GM12878 (cell line): ENCODE results near the gene SLC22A6.

ENCODE experiments used
- ATF7 ChIP-seq: fragments of 450-650 bp; IDR thresholded peaks from 2 replicates; pipeline ENCODE4 v1.6.1; 2016; ENCODE audit warnings: low read depth, mild to moderate bottlenecking
- CREB1 ChIP-seq: IDR thresholded peaks from 2 replicates; pipeline ENCODE4 v1.6.1; 2012; ENCODE audit warnings: low read depth, mild to moderate bottlenecking, inconsistent platforms
- EGR1 ChIP-seq, 2 experiments: IDR thresholded peaks; 1 replicate in 1 of 2; 2 replicates in 1 of 2; pipeline ENCODE4 v1.6.1; 2011 to 2012; ENCODE audit warnings: low read depth in 2 of 2, low read length in 2 of 2, borderline replicate concordance in 1 of 2, mild to moderate bottlenecking in 1 of 2, moderate library complexity in 1 of 2
- EZH2 ChIP-seq: IDR thresholded peaks from 2 replicates; pipeline ENCODE4 v1.6.1; 2012; ENCODE audit warnings: low read depth, mild to moderate bottlenecking, control low read depth, inconsistent platforms, low read length, borderline replicate concordance; ENCODE audit not compliant: control insufficient read depth
- NFIC ChIP-seq: IDR thresholded peaks from 2 replicates; pipeline ENCODE4 v1.6.1; 2012; ENCODE audit warnings: low read depth, mild to moderate bottlenecking, inconsistent platforms, low read length, moderate library complexity
- SRF ChIP-seq, 2 experiments: IDR thresholded peaks; 2 replicates each; pipeline ENCODE4 v1.6.1; 2011; ENCODE audit warnings: low read depth in 2 of 2, low read length in 2 of 2, mild to moderate bottlenecking in 1 of 2, moderate library complexity in 1 of 2
- TAF1 ChIP-seq: IDR thresholded peaks from 2 replicates; pipeline ENCODE4 v1.6.1; 2011; ENCODE audit warnings: mild to moderate bottlenecking, low read depth, low read length, borderline replicate concordance
- TF ChIP-seq, protein P1 (sequence below), 3 experiments: IDR thresholded peaks in 2 of 3; conservative IDR thresholded peaks in 1 of 3; 2 replicates each; pipeline ENCODE4 v1.5.1; 2011; ENCODE audit warnings: low read depth in 3 of 3, low read length in 3 of 3, mild to moderate bottlenecking in 3 of 3, control low read depth in 2 of 3, moderate library complexity in 2 of 3, inconsistent platforms in 1 of 3, mixed read lengths in 1 of 3; ENCODE audit not compliant: control insufficient read depth in 2 of 3, insufficient read depth in 1 of 3; ENCODE audit errors: extremely low read depth in 1 of 3
- TF ChIP-seq, protein P2 (sequence below): fragments of 450-650 bp; IDR thresholded peaks from 2 replicates; pipeline ENCODE4 v1.6.1; 2017; ENCODE audit warnings: mild to moderate bottlenecking

DNA sequence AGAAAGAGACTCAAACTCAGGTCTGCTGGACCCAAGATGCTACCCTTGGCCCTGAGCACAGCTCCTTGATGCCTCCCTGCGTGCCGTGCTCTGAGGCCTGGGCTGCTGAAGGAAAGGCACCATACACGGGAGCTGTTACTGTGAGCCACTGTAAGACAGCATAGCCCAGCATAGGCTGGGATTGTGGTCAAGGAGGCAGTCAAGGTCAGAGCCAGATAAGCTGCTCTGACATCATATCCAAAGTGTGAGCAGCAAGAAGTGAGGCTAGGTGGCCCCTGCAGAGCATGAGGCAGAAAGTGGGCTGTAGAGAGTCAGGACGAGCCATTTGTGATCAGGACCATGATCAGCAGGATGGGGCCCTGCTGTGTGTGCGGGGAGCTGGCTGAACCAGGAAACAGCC, 23.2 kb upstream of the SLC22A6 start:
- TF ChIP-seq EZH2 (no peak), EGR1 (IDR thresholded peaks at IDR 0.05; ENCODE audit: borderline replicate concordance in 1 of 2, low read depth in 2 of 2, low read length in 2 of 2) (no peak), SRF (IDR thresholded peaks at IDR 0.05; ENCODE audit: low read depth in 2 of 2, low read length in 2 of 2) (no peak), NFIC (no peak), TAF1 (no peak), CREB1 (no peak), ATF7 (no peak)
- TF ChIP-seq, protein P1, sequence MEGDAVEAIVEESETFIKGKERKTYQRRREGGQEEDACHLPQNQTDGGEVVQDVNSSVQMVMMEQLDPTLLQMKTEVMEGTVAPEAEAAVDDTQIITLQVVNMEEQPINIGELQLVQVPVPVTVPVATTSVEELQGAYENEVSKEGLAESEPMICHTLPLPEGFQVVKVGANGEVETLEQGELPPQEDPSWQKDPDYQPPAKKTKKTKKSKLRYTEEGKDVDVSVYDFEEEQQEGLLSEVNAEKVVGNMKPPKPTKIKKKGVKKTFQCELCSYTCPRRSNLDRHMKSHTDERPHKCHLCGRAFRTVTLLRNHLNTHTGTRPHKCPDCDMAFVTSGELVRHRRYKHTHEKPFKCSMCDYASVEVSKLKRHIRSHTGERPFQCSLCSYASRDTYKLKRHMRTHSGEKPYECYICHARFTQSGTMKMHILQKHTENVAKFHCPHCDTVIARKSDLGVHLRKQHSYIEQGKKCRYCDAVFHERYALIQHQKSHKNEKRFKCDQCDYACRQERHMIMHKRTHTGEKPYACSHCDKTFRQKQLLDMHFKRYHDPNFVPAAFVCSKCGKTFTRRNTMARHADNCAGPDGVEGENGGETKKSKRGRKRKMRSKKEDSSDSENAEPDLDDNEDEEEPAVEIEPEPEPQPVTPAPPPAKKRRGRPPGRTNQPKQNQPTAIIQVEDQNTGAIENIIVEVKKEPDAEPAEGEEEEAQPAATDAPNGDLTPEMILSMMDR (IDR thresholded peaks at IDR 0.05 in 2 of 3, conservative IDR thresholded peaks at IDR 0.05 in 1 of 3; ENCODE audit: control insufficient read depth in 2 of 3, extremely low read depth in 1 of 3, insufficient read depth in 1 of 3, low read depth in 3 of 3, low read length in 3 of 3) = no peak
- TF ChIP-seq, protein P2, sequence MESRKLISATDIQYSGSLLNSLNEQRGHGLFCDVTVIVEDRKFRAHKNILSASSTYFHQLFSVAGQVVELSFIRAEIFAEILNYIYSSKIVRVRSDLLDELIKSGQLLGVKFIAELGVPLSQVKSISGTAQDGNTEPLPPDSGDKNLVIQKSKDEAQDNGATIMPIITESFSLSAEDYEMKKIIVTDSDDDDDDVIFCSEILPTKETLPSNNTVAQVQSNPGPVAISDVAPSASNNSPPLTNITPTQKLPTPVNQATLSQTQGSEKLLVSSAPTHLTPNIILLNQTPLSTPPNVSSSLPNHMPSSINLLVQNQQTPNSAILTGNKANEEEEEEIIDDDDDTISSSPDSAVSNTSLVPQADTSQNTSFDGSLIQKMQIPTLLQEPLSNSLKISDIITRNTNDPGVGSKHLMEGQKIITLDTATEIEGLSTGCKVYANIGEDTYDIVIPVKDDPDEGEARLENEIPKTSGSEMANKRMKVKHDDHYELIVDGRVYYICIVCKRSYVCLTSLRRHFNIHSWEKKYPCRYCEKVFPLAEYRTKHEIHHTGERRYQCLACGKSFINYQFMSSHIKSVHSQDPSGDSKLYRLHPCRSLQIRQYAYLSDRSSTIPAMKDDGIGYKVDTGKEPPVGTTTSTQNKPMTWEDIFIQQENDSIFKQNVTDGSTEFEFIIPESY = no peak
